ENCODE measurements around the gene ADGRG1.

GRCh38 chr16:57630931-57631845 is 2.8 kb downstream of the ADGRG1 start:
- TF ChIP-seq POLR2A (IDR thresholded peaks at IDR 0.05; ENCODE audit: low read length), result no peak
- no peak for TF ChIP-seq GATA1 (IDR thresholded peaks at IDR 0.05; ENCODE audit: low read depth, low read length)
